HepG2 (cell line): Measurements from ENCODE around the gene SIK3.

Source experiments
- ATF2 ChIP-seq: sonication (generic); formaldehyde crosslinking; IDR thresholded peaks from 2 replicates; pipeline ENCODE4 v1.4.0; 2020; ENCODE audit warnings: missing genetic modification reagents
- CTCF ChIP-seq: sonication (generic); formaldehyde crosslinking; IDR thresholded peaks from 2 replicates; pipeline ENCODE4 v1.5.0; 2020; ENCODE audit warnings: mild to moderate bottlenecking, missing genetic modification reagents, moderate library complexity
- KLF16 ChIP-seq, 2 experiments: sonication (generic) in 1 of 2; formaldehyde crosslinking in 1 of 2; IDR thresholded peaks; 2 replicates each; pipeline versions ENCODE4 v1.6.1 to v1.8.0; 2016 to 2023; ENCODE audit warnings: missing genetic modification reagents in 2 of 2, missing compliant biosample characterization in 1 of 2
- MAFK ChIP-seq, 2 experiments: IDR thresholded peaks in 1 of 2; conservative IDR thresholded peaks in 1 of 2; 2 replicates each; pipeline ENCODE4 v1.6.1; 2011; ENCODE audit warnings: improper control_type of control experiment in 2 of 2, low read length in 2 of 2
- NCOA1 ChIP-seq: sonication (generic); formaldehyde crosslinking; IDR thresholded peaks from 2 replicates; pipeline ENCODE4 v1.9.0; 2021; ENCODE audit warnings: missing genetic modification reagents
- NR2F2 ChIP-seq: IDR thresholded peaks from 2 replicates; pipeline ENCODE4 v1.6.1; 2012; ENCODE audit warnings: low read depth, inconsistent platforms, borderline replicate concordance
- POLR2A ChIP-seq, 2 experiments: IDR thresholded peaks; 2 replicates each; pipeline ENCODE4 v1.6.1; 2011; ENCODE audit warnings: low read depth in 2 of 2, low read length in 2 of 2, mild to moderate bottlenecking in 1 of 2, moderate library complexity in 1 of 2; ENCODE audit not compliant: insufficient read depth in 1 of 2
- RAD21 ChIP-seq: fragments of 450-650 bp; formaldehyde crosslinking; IDR thresholded peaks from 2 replicates; pipeline ENCODE4 v1.5.0; 2020; ENCODE audit warnings: mild to moderate bottlenecking
- RBM22 ChIP-seq: fragments of 200-400 bp; formaldehyde crosslinking; optimal IDR thresholded peaks from 2 replicates; pipeline ENCODE3; 2017; ENCODE audit warnings: mild to moderate bottlenecking, low read length, moderate library complexity
- RELA ChIP-seq: sonication (generic); formaldehyde crosslinking; IDR thresholded peaks from 2 replicates; pipeline ENCODE4 v1.4.0; 2020; ENCODE audit warnings: missing genetic modification reagents
- TARDBP ChIP-seq: sonication (generic); formaldehyde crosslinking; IDR thresholded peaks from 2 replicates; pipeline ENCODE4 v1.8.0; 2022; ENCODE audit warnings: mild to moderate bottlenecking, missing genetic modification reagents
- XRCC5 ChIP-seq: fragments of 200-400 bp; formaldehyde crosslinking; optimal IDR thresholded peaks from 2 replicates; pipeline ENCODE3; 2017; ENCODE audit warnings: mild to moderate bottlenecking, low read length
- ZNF503 ChIP-seq: sonication (generic); formaldehyde crosslinking; IDR thresholded peaks from 2 replicates; pipeline ENCODE4 v1.4.0; 2020; ENCODE audit warnings: missing genetic modification reagents
- ZNF644 ChIP-seq: IDR thresholded peaks from 2 replicates; pipeline ENCODE4 v1.6.1; 2016; ENCODE audit warnings: low read depth

GRCh38 chr11:116896211-116896610, 202.0 kb downstream of the SIK3 start:
- TF ChIP-seq ZNF503 (CRISPR knock-in tag) (no peak), CTCF (CRISPR knock-in tag) (no peak), NCOA1 (CRISPR knock-in tag) (no peak), RAD21 (no peak), KLF16 (CRISPR knock-in tag; IDR thresholded peaks at IDR 0.05) (no peak), NR2F2 (no peak), XRCC5 (no peak), ATF2 (CRISPR knock-in tag) (no peak), TARDBP (CRISPR knock-in tag) (no peak), RELA (no peak), ZNF644 (CRISPR knock-in tag) (no peak), MAFK (conservative IDR thresholded peaks at IDR 0.05 in 1 of 2, IDR thresholded peaks at IDR 0.05 in 1 of 2; ENCODE audit: low read length in 2 of 2) (no peak), RBM22 (no peak), POLR2A (IDR thresholded peaks at IDR 0.05; ENCODE audit: insufficient read depth in 1 of 2, low read depth in 2 of 2, low read length in 2 of 2) (no peak)
